Thyroid gland (tissue), 4 donors: Measurements from ENCODE around the gene PTEN. TPM values are rescaled to one million over a fixed set of nuclear protein-coding genes. Genes with fewer than 3 reads are reported as not detected.

ENCODE experiments used
- DNase-seq, 2 donors: peaks; one replicate each; pipeline ENCODE4 v3.0.0-alpha.2; 2019
- H3K27ac ChIP-seq, 3 donors: fragments of 200-600 bp; sonication (generic); 1 replicate in 2 of 3; 2 replicates in 1 of 3; pipeline ENCODE4 v1.5.1; 2016 to 2019; ENCODE audit warnings: mild to moderate bottlenecking in 1 of 3, moderate library complexity in 1 of 3
- H3K27me3 ChIP-seq: fragments of 200-600 bp; sonication (generic); one replicate; pipeline ENCODE4 v1.5.1; 2019
- H3K36me3 ChIP-seq, 2 donors: fragments of 200-600 bp; sonication (generic); one replicate each; pipeline ENCODE4 v1.5.1; 2016 to 2019
- H3K4me1 ChIP-seq, 2 donors: fragments of 200-600 bp; sonication (generic); one replicate each; pipeline ENCODE4 v1.5.1; 2017 to 2019
- H3K4me3 ChIP-seq, 3 donors: fragments of 200-600 bp; sonication (generic); replicated peaks in 1 of 3; 1 replicate in 2 of 3; 2 replicates in 1 of 3; pipeline ENCODE4 v1.5.1; 2016; ENCODE audit warnings: mild to moderate bottlenecking in 1 of 3
- H3K9me3 ChIP-seq: fragments of 200-600 bp; sonication (generic); one replicate; pipeline ENCODE4 v1.5.1; 2017
- POLR2A ChIP-seq, 2 donors: fragments of 450-650 bp; IDR thresholded peaks; one replicate each; pipeline ENCODE4 v1.6.1; 2017; ENCODE audit warnings: antibody characterized with exemption in 2 of 2, mild to moderate bottlenecking in 2 of 2, moderate library complexity in 1 of 2
- WGBS, 2 donors: methylation state at CpG; one replicate each; pipeline ENCODE4 v1.1.5; 2017; 5-methylcytosine and 5-hydroxymethylcytosine counted together
- intact Hi-C: fragments of 100-400 bp; cut with DNase I; formaldehyde crosslinking; loops from one replicate; pipeline ENCODE4 v1.15.1; 2023
- total RNA-seq, 4 donors: library from RNA; depleted of rRNA; stranded (reverse); fragments of >200 nt; gene quantifications; one replicate each; pipeline ENCODE4 v1.2.3, GENCODE V29; 2016
- TF ChIP-seq, protein P1 (sequence below), 6 experiments: fragments of 200-600 bp in 3 of 6; fragments of 450-650 bp in 3 of 6; sonication (generic) in 3 of 6; IDR thresholded peaks; one replicate each; pipeline ENCODE4 v1.5.1; 2016 to 2019; ENCODE audit warnings: antibody characterized with exemption in 6 of 6, mild to moderate bottlenecking in 2 of 6, inconsistent platforms in 1 of 6, moderate library complexity in 1 of 6

PTEN gene
- total RNA-seq, 4 donors from 2014 or later: 112 to 183 (median 150) TPM

DNA sequence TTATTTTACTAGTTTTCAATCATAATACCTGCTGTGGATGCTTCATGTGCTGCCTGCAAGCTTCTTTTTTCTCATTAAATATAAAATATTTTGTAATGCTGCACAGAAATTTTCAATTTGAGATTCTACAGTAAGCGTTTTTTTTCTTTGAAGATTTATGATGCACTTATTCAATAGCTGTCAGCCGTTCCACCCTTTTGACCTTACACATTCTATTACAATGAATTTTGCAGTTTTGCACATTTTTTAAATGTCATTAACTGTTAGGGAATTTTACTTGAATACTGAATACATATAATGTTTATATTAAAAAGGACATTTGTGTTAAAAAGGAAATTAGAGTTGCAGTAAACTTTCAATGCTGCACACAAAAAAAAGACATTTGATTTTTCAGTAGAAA, 103.0 kb downstream of the PTEN start:
- no peaks in the 10 kb centered on the region for H3K9me3 ChIP-seq
- H3K27me3 ChIP-seq: no peaks in the 10 kb centered on the region
- H3K27ac ChIP-seq: no peak overlapping the region
- H3K36me3 ChIP-seq: no peaks in the 10 kb centered on the region
- H3K4me3 ChIP-seq: no peak overlapping the region
- no peak for TF ChIP-seq POLR2A (IDR thresholded peaks at IDR 0.05)
- TF ChIP-seq, protein P1, sequence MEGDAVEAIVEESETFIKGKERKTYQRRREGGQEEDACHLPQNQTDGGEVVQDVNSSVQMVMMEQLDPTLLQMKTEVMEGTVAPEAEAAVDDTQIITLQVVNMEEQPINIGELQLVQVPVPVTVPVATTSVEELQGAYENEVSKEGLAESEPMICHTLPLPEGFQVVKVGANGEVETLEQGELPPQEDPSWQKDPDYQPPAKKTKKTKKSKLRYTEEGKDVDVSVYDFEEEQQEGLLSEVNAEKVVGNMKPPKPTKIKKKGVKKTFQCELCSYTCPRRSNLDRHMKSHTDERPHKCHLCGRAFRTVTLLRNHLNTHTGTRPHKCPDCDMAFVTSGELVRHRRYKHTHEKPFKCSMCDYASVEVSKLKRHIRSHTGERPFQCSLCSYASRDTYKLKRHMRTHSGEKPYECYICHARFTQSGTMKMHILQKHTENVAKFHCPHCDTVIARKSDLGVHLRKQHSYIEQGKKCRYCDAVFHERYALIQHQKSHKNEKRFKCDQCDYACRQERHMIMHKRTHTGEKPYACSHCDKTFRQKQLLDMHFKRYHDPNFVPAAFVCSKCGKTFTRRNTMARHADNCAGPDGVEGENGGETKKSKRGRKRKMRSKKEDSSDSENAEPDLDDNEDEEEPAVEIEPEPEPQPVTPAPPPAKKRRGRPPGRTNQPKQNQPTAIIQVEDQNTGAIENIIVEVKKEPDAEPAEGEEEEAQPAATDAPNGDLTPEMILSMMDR (IDR thresholded peaks at IDR 0.05): no peak
- DNase-seq: no peak
- peaks cover 2 to 5% of the 10 kb centered on the region in 2 donors for H3K4me1 ChIP-seq
- intact Hi-C loops: no loop called here
- 79 to 82% methylated on average over 2 of the region's 2 CpGs for WGBS, 2 donors

DNA sequence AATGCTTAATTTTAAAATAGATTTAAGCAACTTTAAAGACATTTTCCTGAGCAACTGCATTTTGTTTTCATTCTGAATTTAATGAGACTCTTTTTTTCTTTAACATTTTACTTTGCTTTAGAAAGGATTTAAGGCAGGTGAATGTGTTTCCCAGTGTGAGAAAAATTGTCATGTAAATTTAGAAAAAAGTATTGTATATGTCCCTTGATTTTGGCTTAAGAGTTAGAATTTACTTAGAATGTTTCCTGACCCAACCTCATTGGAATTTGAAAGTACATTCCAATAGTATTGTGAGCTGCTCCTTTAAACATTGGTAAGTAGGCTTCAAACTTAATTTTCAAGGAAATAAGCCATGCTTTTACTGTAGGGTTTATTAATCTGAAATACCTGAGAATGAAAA, 110.2 kb downstream of the PTEN start:
- H3K9me3 ChIP-seq: no peaks in the 10 kb centered on the region
- TF ChIP-seq, protein P1 (IDR thresholded peaks at IDR 0.05): no peak
- no peak for TF ChIP-seq POLR2A (IDR thresholded peaks at IDR 0.05)
- intact Hi-C loops: no loop called here

DNA sequence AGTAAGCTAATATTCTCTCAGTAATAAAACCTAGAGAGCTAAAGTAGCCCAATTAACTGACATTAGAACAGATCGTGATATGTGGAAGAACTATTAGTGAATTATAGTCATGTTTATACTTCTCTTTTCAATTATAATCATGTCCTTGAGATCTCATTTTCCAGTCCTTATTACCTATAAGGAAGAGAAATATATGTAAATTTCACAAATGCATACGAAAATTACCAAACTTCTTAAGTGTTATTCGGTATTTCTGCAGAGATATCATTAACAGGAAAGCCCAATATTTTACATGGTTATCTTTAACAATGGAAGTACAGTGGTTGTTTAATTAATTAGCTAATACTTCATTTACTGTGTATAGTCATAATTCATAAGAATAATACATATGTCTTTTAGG, 110.7 kb downstream of the PTEN start:
- no peak for DNase-seq
- Histone ChIP-seq H3K27me3 (no peaks in the 10 kb centered on the region), H3K27ac (no peak overlapping the region), H3K4me1 (peaks cover 0 to 6% of the 10 kb centered on the region in 2 donors), H3K9me3 (no peaks in the 10 kb centered on the region), H3K36me3 (no peaks in the 10 kb centered on the region), H3K4me3 (no peak overlapping the region)
- intact Hi-C loops: no loop called here
- TF ChIP-seq, protein P1 (IDR thresholded peaks at IDR 0.05): no peak
- TF ChIP-seq POLR2A (IDR thresholded peaks at IDR 0.05): no peak
- WGBS, 2 donors: 82 to 89% methylated on average over 3 of the region's 3 CpGs

More for the DNA sequence above, 110.2 kb downstream of the PTEN start:
- no peak overlapping the region for H3K27ac ChIP-seq
- no peak for DNase-seq
- no peak overlapping the region for H3K4me3 ChIP-seq
- no peaks in the 10 kb centered on the region for H3K36me3 ChIP-seq
- peaks cover 0 to 6% of the 10 kb centered on the region in 2 donors for H3K4me1 ChIP-seq
- H3K27me3 ChIP-seq: no peaks in the 10 kb centered on the region

DNA sequence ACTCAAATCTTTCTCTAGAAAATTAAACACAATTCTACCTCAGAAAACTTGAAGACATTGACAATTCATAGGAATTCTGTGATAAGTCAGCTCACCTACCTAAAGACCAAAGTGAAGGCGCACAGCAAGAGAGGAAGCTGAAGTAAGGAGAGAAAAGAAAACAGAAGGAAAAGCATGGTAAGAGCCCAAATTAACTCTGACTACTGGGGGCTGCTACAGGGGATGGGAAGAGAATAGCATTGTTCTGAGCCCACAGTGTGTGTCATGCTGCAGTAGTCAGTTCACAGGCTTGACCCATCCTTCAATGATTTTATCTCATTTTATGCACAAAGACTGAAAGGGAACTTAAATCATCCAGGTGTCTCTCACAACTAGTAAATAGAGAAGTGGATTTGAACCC, 111.3 kb downstream of the PTEN start:
- TF ChIP-seq POLR2A (IDR thresholded peaks at IDR 0.05): no peak
- TF ChIP-seq, protein P1 (IDR thresholded peaks at IDR 0.05): no peak
- DNase-seq: no peak
- H3K4me3 ChIP-seq: no peak overlapping the region
- intact Hi-C loops: no loop called here
- H3K9me3 ChIP-seq: no peaks in the 10 kb centered on the region
- no peak overlapping the region for H3K27ac ChIP-seq
- H3K36me3 ChIP-seq: no peaks in the 10 kb centered on the region
- 88 to 94% methylated on average over 1 of the region's 1 CpG for WGBS, 2 donors
- peaks cover 0 to 6% of the 10 kb centered on the region in 2 donors for H3K4me1 ChIP-seq
- no peaks in the 10 kb centered on the region for H3K27me3 ChIP-seq

DNA sequence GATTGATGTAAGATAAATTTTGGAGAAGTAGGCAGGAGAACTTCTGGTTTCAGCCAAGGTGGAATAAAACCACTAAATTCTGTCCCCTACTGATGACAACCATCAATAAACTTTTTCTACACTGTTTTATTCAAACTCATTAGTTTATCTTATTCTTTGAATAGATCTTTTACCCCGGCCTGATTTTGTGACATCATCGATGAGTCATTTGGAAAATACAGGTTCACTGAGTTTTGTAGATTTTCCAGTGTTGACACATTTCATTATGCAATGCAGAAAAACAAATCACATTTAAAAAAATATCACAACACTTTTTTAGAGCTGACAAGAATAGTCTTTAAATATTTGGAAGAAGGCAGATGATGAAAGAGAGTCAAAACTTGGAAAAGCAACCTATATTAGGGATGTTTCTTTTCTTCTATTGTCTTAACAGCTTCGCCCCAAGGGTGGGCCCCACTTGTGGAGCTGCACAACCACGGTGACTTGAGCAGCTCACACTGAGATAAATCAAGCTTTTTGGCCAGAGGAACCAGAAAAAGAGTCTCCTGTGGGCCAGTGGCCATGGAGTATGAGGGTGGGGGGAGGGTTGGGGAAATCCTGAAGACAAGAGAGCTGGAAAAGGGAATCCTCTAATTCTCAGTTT, 112.8 kb downstream of the PTEN start:
- DNase-seq: no peak
- H3K27me3 ChIP-seq: no peaks in the 10 kb centered on the region
- TF ChIP-seq, protein P1 (IDR thresholded peaks at IDR 0.05): no peak
- TF ChIP-seq POLR2A (IDR thresholded peaks at IDR 0.05): no peak
- no peak overlapping the region for H3K4me3 ChIP-seq
- WGBS, 2 donors: 68 to 73% methylated on average over 4 of the region's 4 CpGs
- intact Hi-C loops: no loop called here
- no peaks in the 10 kb centered on the region for H3K36me3 ChIP-seq
- no peak overlapping the region for H3K27ac ChIP-seq
- H3K9me3 ChIP-seq: no peaks in the 10 kb centered on the region
- H3K4me1 ChIP-seq: peaks cover 0 to 6% of the 10 kb centered on the region in 2 donors
